ENCODE data around the gene LZTS2.
"Not testable (repeated sequence)": the region's sequence is repeated elsewhere in the genome, so short reads cannot be mapped to it uniquely, and the experiment has no call there.

The LZTS2 gene

GRCh38 chr10:101033276-101033675 is 33.7 kb downstream of the LZTS2 start:
- DNase-seq (ENCODE audit: low spot score), result no peak

GRCh38 chr10:101034404-101034803 is 34.8 kb downstream of the LZTS2 start:
- not testable (repeated sequence) for DNase-seq (ENCODE audit: low spot score)

DNA sequence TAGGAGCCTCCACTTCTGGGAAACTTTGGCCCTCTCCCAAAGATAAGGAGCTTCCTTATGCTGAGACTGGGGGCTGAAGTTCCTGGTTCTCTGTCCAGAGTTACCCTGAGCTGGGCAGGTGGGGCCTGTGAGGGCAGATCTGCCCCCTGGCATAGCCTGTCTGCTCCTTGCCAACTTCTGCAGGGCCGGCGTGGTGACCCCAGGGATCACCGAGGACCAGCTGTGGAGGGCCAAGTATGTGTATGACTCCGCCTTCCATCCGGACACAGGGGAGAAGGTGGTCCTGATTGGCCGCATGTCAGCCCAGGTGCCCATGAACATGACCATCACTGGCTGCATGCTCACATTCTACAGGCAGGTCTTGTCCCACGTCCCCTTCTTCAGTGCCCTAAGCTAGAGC is 35.7 kb downstream of the LZTS2 start:
- no peak for DNase-seq (ENCODE audit: low spot score)

DNA sequence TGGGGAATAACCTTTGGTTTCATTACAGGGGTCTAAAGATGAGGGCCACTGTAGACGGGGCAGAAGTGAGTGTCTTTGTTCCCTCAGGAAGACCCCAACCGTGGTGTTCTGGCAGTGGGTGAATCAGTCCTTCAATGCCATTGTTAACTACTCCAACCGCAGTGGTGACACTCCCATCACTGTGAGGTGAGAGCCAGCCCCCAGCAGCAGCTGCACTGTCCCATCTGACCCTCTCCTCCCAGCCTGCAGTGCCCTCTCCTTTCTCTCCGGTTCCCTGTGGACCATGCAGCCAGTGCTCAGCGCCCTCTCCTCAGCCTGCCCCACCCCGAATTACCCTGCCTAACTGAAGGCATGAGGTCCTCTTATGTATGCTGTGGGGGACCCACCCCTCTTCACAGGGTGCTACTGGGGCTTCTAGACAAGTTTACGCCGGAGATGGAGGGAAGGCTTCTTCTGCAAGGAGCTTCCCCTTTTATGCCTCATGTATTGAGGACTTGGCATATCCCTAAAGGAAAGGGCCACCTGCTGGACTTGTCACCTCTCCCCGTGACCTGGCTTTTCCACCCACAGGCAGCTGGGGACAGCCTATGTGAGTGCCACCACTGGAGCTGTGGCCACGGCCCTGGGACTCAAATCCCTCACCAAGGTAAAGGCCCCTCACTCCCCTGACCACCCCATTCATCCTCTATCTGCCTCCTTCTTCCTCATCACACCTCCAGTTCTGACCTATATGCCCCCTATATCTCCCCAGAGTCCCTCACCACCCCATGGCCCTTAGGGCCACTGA is 36.5 kb downstream of the LZTS2 start:
- no peak for DNase-seq (ENCODE audit: low spot score)

- no peak for DNase-seq (ENCODE audit: low spot score)
Measured at GRCh38 chr10:101036726-101037125, 37.1 kb downstream of the LZTS2 start.

DNA sequence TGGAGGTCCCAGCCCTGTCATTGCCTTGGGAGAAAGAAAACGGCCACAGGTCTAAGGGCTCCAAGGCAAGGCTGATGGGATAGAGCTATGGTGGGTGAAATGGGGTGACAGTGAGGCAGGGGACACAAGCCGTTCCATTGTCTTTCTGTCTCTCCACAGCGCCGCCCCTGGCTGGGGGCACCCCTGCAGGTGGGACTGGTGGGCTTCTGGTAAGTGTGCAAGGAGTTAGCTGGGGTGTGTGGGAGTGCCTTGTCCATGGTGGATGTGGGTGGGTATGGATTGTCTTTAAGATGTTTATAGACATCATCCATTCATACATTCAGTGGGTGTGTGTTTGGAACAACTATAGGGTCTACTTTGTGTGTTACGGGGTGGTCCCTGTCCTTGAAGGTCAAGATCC is 38.9 kb downstream of the LZTS2 start:
- DNase-seq (ENCODE audit: low spot score), result no peak

- no peak for DNase-seq (ENCODE audit: low spot score)
Measured at GRCh38 chr10:101040061-101040460, 40.5 kb downstream of the LZTS2 start.

GRCh38 chr10:101040851-101041250 is 41.2 kb downstream of the LZTS2 start:
- DNase-seq (ENCODE audit: low spot score), result no peak

- DNase-seq (ENCODE audit: low spot score), result peak; percentile 77
Measured at GRCh38 chr10:101041252-101041761, 41.7 kb downstream of the LZTS2 start.

GRCh38 chr10:101042118-101042517 is 42.5 kb downstream of the LZTS2 start:
- DNase-seq (ENCODE audit: low spot score), result no peak

GRCh38 chr10:101042667-101043362 is 43.2 kb downstream of the LZTS2 start:
- DNase-seq (ENCODE audit: low spot score), result peak; percentile 96

GRCh38 chr10:101043363-101043707 is 43.7 kb downstream of the LZTS2 start:
- no peak for DNase-seq (ENCODE audit: low spot score)

GRCh38 chr10:101044117-101044516 is 44.5 kb downstream of the LZTS2 start:
- DNase-seq (ENCODE audit: low spot score), result no peak

DNA sequence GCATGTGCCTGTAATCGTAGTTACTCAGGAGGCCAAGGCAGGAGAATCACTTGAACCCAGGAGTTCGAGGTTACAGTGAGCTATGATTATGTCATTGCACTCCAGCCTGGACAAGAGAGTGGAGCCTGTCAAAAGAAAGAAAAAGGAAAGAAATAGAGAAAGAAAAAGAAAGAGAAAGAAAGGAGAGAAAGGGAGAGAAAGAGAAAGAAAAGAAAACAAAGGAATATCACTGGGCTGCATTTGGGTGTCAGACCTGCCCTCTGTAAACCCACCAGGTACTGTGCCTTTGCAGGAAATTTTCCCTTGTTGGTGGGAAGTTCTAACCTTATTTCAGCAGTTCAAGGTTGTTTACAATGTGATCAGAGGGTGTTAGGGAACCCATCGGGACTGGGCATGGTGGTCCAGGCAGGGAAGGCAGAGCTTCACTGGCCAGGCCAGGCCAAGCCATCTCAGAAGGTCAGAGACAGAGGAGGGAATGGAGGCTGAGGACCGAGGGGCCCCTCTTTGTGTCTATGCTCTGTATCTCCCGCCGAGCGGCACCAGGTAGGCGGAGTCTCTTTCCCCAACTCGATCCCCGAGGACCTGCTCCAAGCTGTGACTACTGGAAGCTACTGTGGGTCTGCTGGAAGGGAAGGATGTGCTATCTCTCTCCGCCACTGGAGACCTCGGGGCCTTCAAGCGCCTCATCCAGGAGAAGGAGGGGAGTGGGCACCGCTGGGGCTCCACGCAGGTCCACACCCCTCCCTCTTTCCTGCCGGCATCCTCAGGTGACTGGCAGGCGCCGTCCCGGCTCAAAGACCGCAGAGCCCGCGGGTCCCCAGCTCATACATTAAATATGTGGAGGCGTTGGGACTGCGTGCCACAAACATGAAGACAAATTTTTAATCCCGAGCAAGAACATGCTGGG is 47.0 kb downstream of the LZTS2 start:
- DNase-seq (ENCODE audit: low spot score), result no peak

DNA sequence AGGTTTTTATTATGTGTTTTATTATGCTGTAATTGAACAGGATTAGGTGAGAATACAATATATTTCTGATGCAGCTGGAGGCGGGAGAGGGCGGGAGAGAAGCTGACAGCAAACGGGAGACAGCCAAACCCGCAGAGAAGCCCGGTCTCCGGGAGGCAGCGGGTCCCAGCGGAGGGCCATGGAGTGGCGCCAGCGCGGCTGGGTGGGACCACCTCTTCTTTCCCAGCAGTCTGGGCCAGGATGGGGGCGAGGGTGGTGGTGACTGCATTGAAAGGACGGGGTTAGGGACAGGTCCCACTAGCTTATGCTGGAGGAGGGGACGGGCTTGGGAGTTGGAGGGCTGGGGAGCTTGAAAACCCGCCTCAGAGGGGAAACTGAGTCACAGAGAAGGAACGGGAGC is 47.7 kb downstream of the LZTS2 start:
- no peak for DNase-seq (ENCODE audit: low spot score)

- DNase-seq (ENCODE audit: low spot score), result no peak
Measured at GRCh38 chr10:101047961-101048892, 48.6 kb downstream of the LZTS2 start.

- peak; percentile 92 for DNase-seq (ENCODE audit: low spot score)
Measured at GRCh38 chr10:101050208-101051069, 50.8 kb downstream of the LZTS2 start.

DNA sequence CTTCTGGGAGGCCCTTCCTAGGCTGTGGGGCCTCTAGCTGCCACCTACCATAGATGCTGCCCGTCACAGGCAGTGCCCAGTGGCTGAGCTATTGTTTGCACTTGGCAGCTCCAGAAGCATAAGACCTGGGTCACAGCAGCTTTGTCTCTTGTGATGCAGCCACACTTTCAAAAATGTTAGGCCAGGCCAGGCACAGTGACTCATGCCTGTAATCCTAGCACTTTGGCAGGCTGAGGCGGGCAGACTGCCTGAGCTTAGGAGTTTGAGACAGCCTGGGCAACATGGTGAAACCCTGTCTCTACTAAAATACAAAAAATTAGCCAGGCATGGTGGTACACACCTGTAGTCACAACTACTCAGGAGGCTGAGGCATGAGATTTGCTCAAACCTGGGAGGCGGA is 52.7 kb downstream of the LZTS2 start:
- DNase-seq (ENCODE audit: low spot score), result no peak

DNA sequence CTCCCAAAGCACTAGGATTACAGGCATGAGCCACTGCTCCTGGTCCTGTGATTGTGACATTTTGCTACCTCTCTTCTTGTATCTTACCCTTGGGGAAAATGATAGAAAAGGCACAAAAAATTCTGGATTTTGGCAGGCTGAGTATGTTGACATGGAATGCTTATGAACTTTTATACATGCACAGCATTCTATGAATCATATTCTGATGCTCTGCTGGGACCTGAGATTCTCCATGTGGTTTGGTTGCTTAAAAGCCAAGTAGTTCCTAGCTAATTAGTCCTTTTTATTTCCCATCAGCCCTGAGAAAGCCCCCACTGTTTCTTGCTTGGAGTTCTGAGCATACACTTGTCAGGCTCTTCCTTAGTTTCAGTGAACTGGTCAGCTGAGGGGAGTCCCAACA is 53.9 kb downstream of the LZTS2 start:
- DNase-seq (ENCODE audit: low spot score), result no peak

- no peak for DNase-seq (ENCODE audit: low spot score)
Measured at GRCh38 chr10:101054351-101054750, 54.7 kb downstream of the LZTS2 start.
